NK-92 treated with Interleukin-12 subunit alpha and Interleukin-12 subunit beta, amount 100 ng/mL, for 24 hours (cell line): ENCODE data around the gene HEPACAM2.

Experiments used
- DNase-seq: peaks from one replicate; lab custom pipeline; 2025; lab: John Stamatoyannopoulos, UW

The HEPACAM2 gene

GRCh38 chr7:93147363-93147762 is 78.9 kb downstream of the HEPACAM2 start:
- DNase-seq = no peak

DNA sequence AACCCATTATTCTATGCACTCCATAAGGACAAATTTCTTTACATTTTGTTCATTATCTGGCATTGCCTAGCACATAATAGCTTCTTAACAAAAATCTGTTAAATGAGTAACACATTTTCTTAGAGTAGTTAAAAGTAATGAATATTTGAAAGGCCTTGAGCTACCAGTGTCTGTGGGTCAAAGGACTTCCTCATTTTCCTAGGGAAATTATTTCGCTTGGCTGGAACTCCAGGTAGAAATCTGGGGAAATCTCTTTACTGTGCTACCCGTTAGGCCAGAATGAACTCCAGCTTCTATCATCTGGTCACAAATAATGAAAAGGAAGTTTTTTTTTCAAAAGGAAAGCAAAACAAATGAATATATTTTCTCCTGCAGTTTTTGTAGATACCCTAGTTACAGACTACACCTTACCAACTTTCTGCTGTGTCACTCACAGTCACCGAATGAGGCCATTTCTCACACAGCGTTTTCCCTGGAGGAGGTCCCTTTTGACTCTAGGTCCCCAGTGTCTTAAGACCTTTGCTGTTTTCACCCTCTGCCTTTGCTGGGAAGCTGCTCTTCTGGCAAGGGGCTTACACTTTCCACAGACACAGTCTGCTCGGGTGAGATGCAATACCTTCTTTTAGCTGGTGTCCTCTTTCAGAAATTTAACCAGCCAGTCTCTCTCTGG is 79.7 kb downstream of the HEPACAM2 start:
- DNase-seq = no peak

DNA sequence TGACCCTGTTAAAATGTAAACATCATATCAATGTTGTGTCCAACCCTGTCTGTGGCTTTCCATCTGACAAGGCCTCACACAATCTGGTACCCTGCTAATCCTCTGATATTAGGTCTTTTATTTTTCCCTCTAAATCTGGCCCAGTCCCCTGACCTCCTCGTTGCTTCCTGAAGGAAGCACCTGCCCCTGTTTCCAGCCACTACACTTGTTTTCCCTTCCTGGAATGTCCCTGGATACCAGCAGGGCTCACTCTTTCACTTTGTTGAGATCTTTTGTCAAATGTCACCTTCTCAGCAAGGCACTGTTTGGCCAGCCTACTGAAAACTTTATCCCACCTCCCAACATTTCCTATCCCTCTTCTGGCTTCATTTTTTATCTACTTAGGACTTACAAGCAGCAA is 80.2 kb downstream of the HEPACAM2 start:
- no peak for DNase-seq

DNA sequence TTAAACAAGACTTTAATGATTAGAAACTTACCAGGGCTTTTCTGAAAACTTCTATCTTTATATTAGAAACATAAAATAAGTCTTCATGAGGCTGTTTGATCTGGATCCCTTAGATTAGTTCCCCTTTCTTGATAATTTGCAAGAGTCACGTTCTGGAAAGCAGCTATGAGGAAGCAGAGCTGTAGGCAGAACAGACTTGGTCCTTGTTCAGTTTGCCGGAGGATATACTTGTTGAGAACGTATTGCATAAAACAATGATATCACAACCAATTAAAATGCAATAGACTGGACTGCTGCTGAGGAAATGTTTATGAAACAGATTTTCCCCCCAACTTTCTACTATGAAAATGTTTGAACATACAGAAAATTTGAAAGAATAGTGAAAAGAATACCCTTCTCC is 80.9 kb downstream of the HEPACAM2 start:
- no peak for DNase-seq

GRCh38 chr7:93142127-93142526 is 84.1 kb downstream of the HEPACAM2 start:
- no peak for DNase-seq

DNA sequence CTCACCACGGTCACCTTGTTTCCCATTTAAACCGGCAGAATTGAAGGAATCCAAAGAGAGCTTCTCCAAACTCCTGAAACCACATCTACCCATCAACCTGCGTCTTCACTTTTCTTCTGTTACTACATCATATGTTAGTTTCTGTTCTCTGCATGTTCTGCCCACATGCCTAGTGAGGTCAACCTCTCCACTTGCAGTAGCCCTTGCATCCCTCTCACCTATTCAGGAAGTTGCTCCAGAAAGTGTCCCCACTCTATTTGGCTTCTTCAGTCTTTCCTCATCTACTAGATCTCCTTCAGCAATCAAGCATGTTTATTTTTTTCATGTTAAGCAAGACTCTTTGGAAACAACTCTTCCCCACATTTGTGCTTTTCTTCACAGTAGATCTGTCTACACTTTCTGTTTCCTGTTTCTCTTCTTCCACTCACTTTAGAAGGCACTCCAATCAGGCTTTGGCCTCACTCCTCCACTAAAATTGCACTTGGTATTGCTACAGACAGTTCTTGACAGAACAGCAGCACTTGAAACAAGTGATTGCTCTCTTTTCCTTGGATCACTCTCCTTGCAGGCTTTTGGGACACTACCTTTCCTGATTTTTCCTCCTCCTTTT is 85.6 kb downstream of the HEPACAM2 start:
- no peak for DNase-seq

DNA sequence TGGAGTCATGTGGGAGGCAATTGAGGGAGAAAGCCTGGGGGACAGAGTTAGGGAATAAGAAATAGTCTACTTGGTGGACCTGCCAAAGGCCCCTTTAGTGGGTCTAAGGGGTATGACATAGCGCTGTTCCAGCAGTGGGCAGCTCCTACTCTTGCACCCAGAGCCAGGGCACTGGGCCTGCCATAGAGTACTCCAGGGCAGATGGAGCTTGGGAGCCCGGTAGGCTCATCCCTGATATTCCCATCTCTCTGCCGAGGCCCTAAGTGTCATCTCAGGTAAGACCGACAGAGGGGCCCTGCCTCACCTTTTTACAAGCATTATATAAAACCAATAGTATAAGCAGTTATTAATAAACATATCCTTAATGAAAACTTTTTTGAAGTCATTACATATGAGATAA is 87.7 kb downstream of the HEPACAM2 start:
- DNase-seq = no peak
